Tibial artery (tissue), 4 donors: ENCODE data around the gene GARIN1A.
"Not testable (repeated sequence)": the region's sequence is repeated elsewhere in the genome, so short reads cannot be mapped to it uniquely, and the experiment has no call there.

Source experiments
- DNase-seq, 2 donors: peaks; one replicate each; pipeline ENCODE4 v3.0.0-alpha.2; 2019
- H3K27ac ChIP-seq, 2 donors: fragments of 200-600 bp; sonication (generic) in 1 of 2; 1 replicate in 1 of 2; 2 replicates in 1 of 2; pipeline ENCODE4 v1.5.1; 2018 to 2019; ENCODE audit warnings: mild to moderate bottlenecking in 1 of 2
- H3K27me3 ChIP-seq, 2 donors: fragments of 200-600 bp; sonication (generic) in 1 of 2; one replicate each; pipeline versions ENCODE4 v1.5.1 to v1.6.0; 2016 to 2019
- H3K36me3 ChIP-seq, 3 donors: fragments of 200-600 bp; sonication (generic) in 2 of 3; one replicate each; pipeline ENCODE4 v1.5.1; 2016 to 2019; ENCODE audit warnings: mild to moderate bottlenecking in 2 of 3
- H3K4me1 ChIP-seq, 4 donors: fragments of 200-600 bp; sonication (generic) in 2 of 4; 1 replicate in 3 of 4; 2 replicates in 1 of 4; pipeline ENCODE4 v1.5.1; 2016 to 2019
- H3K4me3 ChIP-seq, 2 donors: fragments of 200-600 bp; sonication (generic) in 1 of 2; 1 replicate in 1 of 2; 2 replicates in 1 of 2; pipeline ENCODE4 v1.5.1; 2018 to 2019; ENCODE audit warnings: mild to moderate bottlenecking in 2 of 2
- H3K9me3 ChIP-seq, 3 donors: fragments of 200-600 bp; sonication (generic) in 1 of 3; one replicate each; pipeline ENCODE4 v1.5.1; 2016 to 2019
- intact Hi-C: fragments of 100-400 bp; cut with DNase I; formaldehyde crosslinking; loops from one replicate; pipeline ENCODE4 v1.15.0; 2023; ENCODE audit warnings: low total_unique reads
- TF ChIP-seq, protein P1 (sequence below), 2 experiments: fragments of 200-600 bp in 1 of 2; fragments of 450-650 bp in 1 of 2; IDR thresholded peaks; one replicate each; pipeline ENCODE4 v1.5.1; 2017 to 2019; ENCODE audit warnings: antibody characterized with exemption in 2 of 2, mild to moderate bottlenecking in 1 of 2, moderate library complexity in 1 of 2

Gene GARIN1A

DNA sequence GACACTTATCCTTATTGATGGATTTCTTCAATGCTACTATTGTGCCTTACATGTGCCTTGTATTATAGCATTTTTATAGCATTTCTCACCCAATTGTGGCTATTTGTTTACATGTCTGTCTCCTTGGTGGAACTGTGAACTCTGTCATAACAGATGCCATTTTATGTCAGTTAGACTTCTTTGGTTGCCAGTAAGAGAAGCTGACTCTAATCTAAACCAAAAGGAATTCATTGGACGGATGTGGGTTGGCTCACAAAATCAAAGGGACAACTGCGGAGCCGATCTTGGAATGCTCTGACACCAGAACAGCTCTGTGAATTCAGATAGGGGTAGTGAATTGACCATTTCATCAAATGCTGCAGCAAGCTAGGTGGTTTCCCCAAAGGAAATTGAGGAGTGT is 15.0 kb downstream of the GARIN1A start:
- no peaks in the 10 kb centered on the region for H3K4me1 ChIP-seq
- peaks cover 0 to 17% (median 0%) of the 10 kb centered on the region in 3 donors for H3K36me3 ChIP-seq
- intact Hi-C loops, result no loop called here
- TF ChIP-seq, protein P1, sequence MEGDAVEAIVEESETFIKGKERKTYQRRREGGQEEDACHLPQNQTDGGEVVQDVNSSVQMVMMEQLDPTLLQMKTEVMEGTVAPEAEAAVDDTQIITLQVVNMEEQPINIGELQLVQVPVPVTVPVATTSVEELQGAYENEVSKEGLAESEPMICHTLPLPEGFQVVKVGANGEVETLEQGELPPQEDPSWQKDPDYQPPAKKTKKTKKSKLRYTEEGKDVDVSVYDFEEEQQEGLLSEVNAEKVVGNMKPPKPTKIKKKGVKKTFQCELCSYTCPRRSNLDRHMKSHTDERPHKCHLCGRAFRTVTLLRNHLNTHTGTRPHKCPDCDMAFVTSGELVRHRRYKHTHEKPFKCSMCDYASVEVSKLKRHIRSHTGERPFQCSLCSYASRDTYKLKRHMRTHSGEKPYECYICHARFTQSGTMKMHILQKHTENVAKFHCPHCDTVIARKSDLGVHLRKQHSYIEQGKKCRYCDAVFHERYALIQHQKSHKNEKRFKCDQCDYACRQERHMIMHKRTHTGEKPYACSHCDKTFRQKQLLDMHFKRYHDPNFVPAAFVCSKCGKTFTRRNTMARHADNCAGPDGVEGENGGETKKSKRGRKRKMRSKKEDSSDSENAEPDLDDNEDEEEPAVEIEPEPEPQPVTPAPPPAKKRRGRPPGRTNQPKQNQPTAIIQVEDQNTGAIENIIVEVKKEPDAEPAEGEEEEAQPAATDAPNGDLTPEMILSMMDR (IDR thresholded peaks at IDR 0.05), result no peak
- H3K27me3 ChIP-seq, result no peaks in the 10 kb centered on the region
- no peak overlapping the region for H3K27ac ChIP-seq
- no peak overlapping the region for H3K4me3 ChIP-seq
- H3K9me3 ChIP-seq, result no peaks in the 10 kb centered on the region
- no peak for DNase-seq

DNA sequence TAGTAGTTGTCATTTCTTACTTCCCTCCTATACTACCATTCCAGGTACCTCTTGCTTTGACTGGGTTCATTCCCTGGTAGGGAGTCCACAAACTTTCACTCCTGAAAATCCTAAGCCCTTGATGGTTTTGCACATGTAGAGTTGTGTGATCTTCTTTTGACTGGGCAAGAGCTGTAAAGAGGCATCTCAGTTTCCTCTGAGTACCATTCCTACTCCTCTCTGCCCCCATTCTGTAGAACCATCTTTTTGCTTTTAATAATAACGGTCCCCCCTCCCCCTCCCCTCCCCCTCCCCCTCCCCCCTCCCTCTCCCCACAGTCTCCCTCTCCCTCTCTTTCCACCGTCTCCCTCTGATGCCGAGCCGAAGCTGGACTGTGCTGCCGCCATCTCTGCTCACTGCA is 16.4 kb downstream of the GARIN1A start:
- intact Hi-C loops, result no loop called here
- TF ChIP-seq, protein P1 (IDR thresholded peaks at IDR 0.05), result no peak
- no peak overlapping the region for H3K4me3 ChIP-seq
- DNase-seq, result no peak
- no peaks in the 10 kb centered on the region for H3K27me3 ChIP-seq
- no peak overlapping the region for H3K27ac ChIP-seq
- no peaks in the 10 kb centered on the region for H3K9me3 ChIP-seq
- peaks cover 0 to 4% (median 0%) of the 10 kb centered on the region in 3 donors for H3K36me3 ChIP-seq
- no peaks in the 10 kb centered on the region for H3K4me1 ChIP-seq

DNA sequence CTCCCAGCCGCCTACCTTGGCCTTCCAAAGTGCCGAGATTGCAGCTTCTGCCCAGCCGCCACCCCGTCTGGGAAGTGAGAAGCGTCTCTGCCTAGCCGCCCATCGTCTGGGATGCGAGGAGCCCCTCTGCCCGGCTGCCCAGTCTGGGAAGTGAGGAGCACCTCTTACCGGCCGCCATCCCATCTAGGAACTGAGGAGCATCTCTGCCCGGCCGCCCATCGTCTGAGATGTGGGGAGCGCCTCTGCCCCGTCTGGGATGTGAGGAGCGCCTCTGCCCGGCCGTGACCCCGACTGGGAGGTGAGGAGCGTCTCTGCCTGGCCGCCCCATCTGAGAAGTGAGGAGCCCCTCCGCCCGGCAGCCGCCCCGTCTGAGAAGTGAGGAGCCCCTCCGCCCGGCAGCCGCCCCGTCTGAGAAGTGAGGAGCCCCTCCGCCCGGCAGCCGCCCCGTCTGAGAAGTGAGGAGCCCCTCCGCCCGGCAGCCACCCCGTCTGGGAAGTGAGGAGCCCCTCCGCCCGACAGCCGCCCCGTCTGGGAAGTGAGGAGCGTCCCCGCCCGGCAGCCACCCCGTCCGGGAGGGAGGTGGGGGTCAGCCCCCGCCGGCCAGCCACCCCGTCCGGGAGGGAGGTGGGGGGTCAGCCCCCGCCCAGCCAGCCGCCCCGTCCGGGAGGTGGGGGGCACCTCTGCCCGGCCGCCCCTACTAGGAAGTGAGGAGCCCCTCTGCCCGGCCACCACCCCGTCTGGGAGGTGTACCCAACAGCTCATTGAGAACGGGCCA is 17.3 kb downstream of the GARIN1A start:
- H3K4me1 ChIP-seq, H3K9me3 ChIP-seq, H3K27ac ChIP-seq, H3K36me3 ChIP-seq, H3K4me3 ChIP-seq, H3K27me3 ChIP-seq, intact Hi-C loops, DNase-seq: not testable (repeated sequence)

DNA sequence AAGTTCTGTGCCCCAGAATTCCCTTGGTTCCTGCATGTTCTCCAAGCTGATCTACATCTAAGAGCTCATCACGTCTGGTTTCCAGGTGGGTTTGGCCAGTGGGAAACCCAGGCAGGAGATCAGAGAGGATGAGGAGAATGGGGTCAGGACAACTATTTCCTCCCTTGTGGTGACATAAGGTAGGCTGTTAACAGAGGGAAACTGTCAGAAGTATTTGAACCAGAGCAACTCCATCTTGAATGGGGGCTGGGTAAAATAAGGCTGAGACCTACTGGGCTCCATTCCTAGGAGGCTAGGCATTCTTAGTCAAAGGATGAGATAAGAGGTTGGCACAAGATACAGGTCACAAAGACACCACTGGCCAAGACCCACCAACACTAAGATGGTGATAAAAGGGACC is 19.1 kb downstream of the GARIN1A start:
- Histone ChIP-seq H3K4me3 (no peak overlapping the region), H3K27me3 (peaks cover 0 to 3% of the 10 kb centered on the region in 2 donors), H3K36me3 (no peaks in the 10 kb centered on the region), H3K9me3 (no peaks in the 10 kb centered on the region), H3K27ac (no peak overlapping the region), H3K4me1 (no peaks in the 10 kb centered on the region)
- TF ChIP-seq, protein P1 (IDR thresholded peaks at IDR 0.05), result no peak
- no peak for DNase-seq
- intact Hi-C loops, result no loop called here

DNA sequence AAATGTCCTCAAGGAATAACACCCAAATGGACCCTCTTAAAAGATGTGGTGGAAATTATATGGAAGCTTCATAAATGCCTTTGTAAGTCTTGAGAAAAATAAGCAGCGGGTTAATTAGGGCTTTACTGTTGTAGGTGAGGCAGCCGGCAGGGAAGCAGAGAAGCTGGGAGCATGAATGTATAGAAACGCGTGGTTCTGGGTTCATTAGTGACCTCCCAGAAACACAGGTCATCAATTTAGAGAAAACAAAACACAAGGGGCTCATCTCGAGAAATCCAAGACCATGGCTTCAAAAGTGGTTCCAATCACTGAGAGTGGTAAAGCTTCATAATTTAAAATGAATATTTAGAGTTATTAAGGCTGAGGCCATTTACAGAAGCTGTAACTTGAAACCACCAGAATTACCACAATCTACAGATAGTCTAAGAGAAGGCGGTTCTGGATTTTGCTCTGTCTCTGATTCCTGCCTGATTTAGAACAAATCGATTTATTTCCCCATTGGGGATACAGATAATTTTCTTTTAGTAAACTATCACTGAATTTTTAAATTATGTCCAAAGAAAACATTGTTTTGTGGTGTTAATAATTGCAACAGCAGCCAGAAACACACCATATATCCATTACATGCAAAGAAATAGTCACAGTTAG is 20.7 kb downstream of the GARIN1A start:
- Histone ChIP-seq H3K9me3 (no peaks in the 10 kb centered on the region), H3K27ac (no peak overlapping the region), H3K4me1 (peaks cover 0 to 8% (median 7%) of the 10 kb centered on the region in 4 donors), H3K27me3 (peaks cover 0 to 18% of the 10 kb centered on the region in 2 donors), H3K4me3 (no peak overlapping the region), H3K36me3 (no peaks in the 10 kb centered on the region)
- no peak for DNase-seq
- TF ChIP-seq, protein P1 (IDR thresholded peaks at IDR 0.05), result no peak
- intact Hi-C loops, result no loop called here

DNA sequence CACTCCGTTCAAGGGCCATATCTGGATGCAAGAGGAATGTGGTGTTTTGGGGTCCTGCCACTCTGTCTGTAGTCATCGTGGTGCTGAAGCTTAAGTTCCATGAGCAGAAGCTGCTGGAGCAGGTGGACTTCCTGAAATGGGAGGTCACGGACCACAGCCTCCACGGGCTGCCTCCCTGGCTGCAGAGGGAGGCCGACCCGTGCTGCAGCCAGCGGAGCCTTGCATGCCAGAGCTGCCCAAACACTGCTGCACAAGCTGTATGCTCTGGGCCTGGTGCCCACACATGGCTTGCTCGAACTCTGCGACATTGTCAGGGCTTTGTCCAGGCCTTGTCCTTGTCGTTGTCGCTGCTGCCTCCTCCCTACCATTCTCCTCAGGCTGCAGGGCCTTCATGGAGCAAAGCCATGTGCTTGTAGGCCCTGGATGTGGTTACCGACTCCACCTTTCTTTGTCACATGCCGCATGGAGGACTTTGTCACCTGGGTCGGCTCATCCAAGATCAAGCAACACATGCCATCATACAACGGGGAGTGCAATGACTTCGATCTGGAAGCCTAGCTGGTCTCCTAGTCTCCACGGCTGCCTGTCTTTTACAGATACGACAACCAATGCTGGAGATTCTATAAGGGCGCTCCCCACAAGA is 21.4 kb downstream of the GARIN1A start:
- Histone ChIP-seq H3K9me3 (no peaks in the 10 kb centered on the region), H3K27ac (no peak overlapping the region), H3K36me3 (no peaks in the 10 kb centered on the region), H3K4me1 (peaks cover 0 to 8% (median 7%) of the 10 kb centered on the region in 4 donors), H3K4me3 (no peak overlapping the region), H3K27me3 (peaks cover 0 to 24% of the 10 kb centered on the region in 2 donors)
- TF ChIP-seq, protein P1 (IDR thresholded peaks at IDR 0.05), result no peak
- intact Hi-C loops, result no loop called here
- DNase-seq, result no peak
